GM12878 (cell line): ENCODE data around the gene ZFYVE19. TPM values are rescaled to one million over a fixed set of nuclear protein-coding genes. Genes with fewer than 3 reads are reported as not detected.

ENCODE experiments used
- ATAC-seq: fragments of 200-7000 bp; cut with Tn5 transposase; 3 replicates; pipeline ENCODE4 v1.9.1; 2020; ENCODE audit warnings: mild to moderate bottlenecking, moderate library complexity
- BruUV-seq: library from RNA; stranded (reverse); fragments of 400-500 nt; replicated peaks from 2 replicates; lab custom pipeline; 2021; lab: Mats Ljungman, UMichigan
- CTCF ChIA-PET: fragments of 300-600 bp; sonication (Branson Sonifier 250); formaldehyde crosslinking; extraction: SDS; loops from one replicate; lab custom pipeline; 2021; ENCODE audit warnings: inconsistent platforms; lab: Yijun Ruan, JAX
- POLR2A ChIA-PET: fragments of 350-600 bp; formaldehyde crosslinking; extraction: SDS; loops from one replicate; lab custom pipeline; 2021; ENCODE audit warnings: inconsistent platforms; lab: Charles Lee
- RAD21 ChIA-PET: fragments of 300-600 bp; sonication (Branson Sonifier 250); formaldehyde crosslinking; loops from one replicate; lab custom pipeline; 2023; ENCODE audit warnings: antibody characterized with exemption; ENCODE audit not compliant: unreplicated experiment; lab: Charles Lee
- SMC1A ChIA-PET: fragments of 300-600 bp; sonication (Branson Sonifier 250); formaldehyde crosslinking; loops from one replicate; lab custom pipeline; 2023; ENCODE audit not compliant: unreplicated experiment, uncharacterized antibody; lab: Charles Lee
- DNase-seq: peaks from one replicate; pipeline ENCODE4 v3.0.0-alpha.2; 2011; ENCODE audit warnings: low read depth, low spot score
- FAIRE-seq: peaks from 3 replicates; lab custom pipeline; 2011; peaks lifted over from hg19 to GRCh38; lab: Jason Lieb, UNC
- H2AFZ ChIP-seq: 2 replicates; pipeline ENCODE4 v1.6.0; 2011; ENCODE audit warnings: low read depth, low read length, control low read depth; ENCODE audit not compliant: control insufficient read depth
- H3K27ac ChIP-seq: 2 replicates; pipeline ENCODE4 v1.5.1; 2011; ENCODE audit warnings: control low read depth; ENCODE audit not compliant: control insufficient read depth, insufficient read depth
- H3K27me3 ChIP-seq, 2 experiments: replicated peaks in 1 of 2; 2 replicates each; pipeline versions ENCODE4 v1.6.0 to v1.6.1; 2011; ENCODE audit warnings: low read length in 1 of 2; ENCODE audit not compliant: control insufficient read depth in 2 of 2, insufficient read depth in 2 of 2
- H3K36me3 ChIP-seq, 2 experiments: 2 replicates each; pipeline ENCODE4 v1.5.1; 2011; ENCODE audit warnings: low read length in 1 of 2; ENCODE audit not compliant: control insufficient read depth in 2 of 2, insufficient read depth in 2 of 2
- H3K4me1 ChIP-seq: 2 replicates; pipeline ENCODE4 v1.6.1; 2011; ENCODE audit warnings: mild to moderate bottlenecking, low read length, moderate library complexity, mixed read lengths; ENCODE audit not compliant: control insufficient read depth, insufficient read depth
- H3K4me2 ChIP-seq: 2 replicates; pipeline ENCODE4 v1.6.0; 2011; ENCODE audit warnings: control low read depth; ENCODE audit not compliant: control insufficient read depth, insufficient read depth
- H3K4me3 ChIP-seq: fragments of 200-600 bp; sonication (generic); 2 replicates; pipeline ENCODE4 v1.5.1; 2016
- H3K79me2 ChIP-seq: 2 replicates; pipeline ENCODE4 v1.6.0; 2011; ENCODE audit warnings: low read length; ENCODE audit not compliant: control insufficient read depth, insufficient read depth
- H3K9ac ChIP-seq: 2 replicates; pipeline ENCODE4 v1.8.0; 2011; ENCODE audit warnings: low read length, control low read depth, mixed read lengths; ENCODE audit not compliant: control insufficient read depth, insufficient read depth
- H3K9me3 ChIP-seq: replicated peaks from 3 replicates; pipeline ENCODE4 v1.5.1; 2011; ENCODE audit warnings: mild to moderate bottlenecking, low read length; ENCODE audit not compliant: control insufficient read depth, insufficient read depth
- H4K20me1 ChIP-seq: 2 replicates; pipeline ENCODE4 v1.6.0; 2011; ENCODE audit not compliant: control insufficient read depth, insufficient read depth
- CHD4 ChIP-seq: fragments of 200-600 bp; sonication (generic); IDR thresholded peaks from 2 replicates; pipeline ENCODE4 v1.6.1; 2016; ENCODE audit warnings: mild to moderate bottlenecking
- HSF1 ChIP-seq: fragments of 150-350 bp; IDR thresholded peaks from 2 replicates; pipeline ENCODE4 v1.6.1; 2014; ENCODE audit warnings: mild to moderate bottlenecking, low read depth, low read length
- IRF3 ChIP-seq: fragments of 450-650 bp; IDR thresholded peaks from 2 replicates; pipeline ENCODE4 v1.6.1; 2014; ENCODE audit warnings: mild to moderate bottlenecking
- JUNB ChIP-seq: IDR thresholded peaks from 2 replicates; pipeline ENCODE4 v1.6.1; 2016; ENCODE audit warnings: antibody characterized with exemption, mild to moderate bottlenecking
- KLF5 ChIP-seq: fragments of 450-650 bp; IDR thresholded peaks from 2 replicates; pipeline ENCODE4 v1.6.1; 2014; ENCODE audit warnings: mild to moderate bottlenecking; ENCODE audit not compliant: partially characterized antibody
- MXI1 ChIP-seq: fragments of 150-350 bp; IDR thresholded peaks from 2 replicates; pipeline ENCODE4 v1.6.1; 2011; ENCODE audit warnings: low read depth, mild to moderate bottlenecking, inconsistent platforms, low read length, improper control_type of control experiment
- NR2C2 ChIP-seq: IDR thresholded peaks from 2 replicates; pipeline ENCODE4 v1.6.1; 2011; ENCODE audit warnings: borderline replicate concordance, low read depth; ENCODE audit not compliant: control insufficient read depth, insufficient read length
- PAX5 ChIP-seq: IDR thresholded peaks from 2 replicates; pipeline ENCODE4 v1.6.1; 2011; ENCODE audit warnings: low read depth, low read length, borderline replicate concordance
- PBX3 ChIP-seq: IDR thresholded peaks from 2 replicates; pipeline ENCODE4 v1.6.1; 2011; ENCODE audit warnings: mild to moderate bottlenecking, low read depth, low read length, moderate library complexity; ENCODE audit not compliant: insufficient replicate concordance
- SIN3A ChIP-seq: IDR thresholded peaks from 2 replicates; pipeline ENCODE4 v1.6.1; 2012; ENCODE audit warnings: low read depth, low read length, improper control_type of control experiment
- SMAD1 ChIP-seq: fragments of 450-650 bp; IDR thresholded peaks from 2 replicates; pipeline ENCODE4 v1.6.1; 2018; ENCODE audit warnings: mild to moderate bottlenecking, low read depth; ENCODE audit not compliant: partially characterized antibody
- SREBF2 ChIP-seq: IDR thresholded peaks from 2 replicates; pipeline ENCODE4 v1.6.1; 2012; ENCODE audit warnings: mild to moderate bottlenecking, low read length
- TAF1 ChIP-seq: IDR thresholded peaks from 2 replicates; pipeline ENCODE4 v1.6.1; 2011; ENCODE audit warnings: mild to moderate bottlenecking, low read depth, low read length, borderline replicate concordance
- YBX1 ChIP-seq: fragments of 450-650 bp; IDR thresholded peaks from 2 replicates; pipeline ENCODE4 v1.6.1; 2016; ENCODE audit warnings: antibody characterized with exemption
- ZBTB33 ChIP-seq: fragments of 450-650 bp; IDR thresholded peaks from 2 replicates; pipeline ENCODE4 v1.6.1; 2017; ENCODE audit warnings: mild to moderate bottlenecking
- ZNF217 ChIP-seq: fragments of 450-650 bp; IDR thresholded peaks from 2 replicates; pipeline ENCODE4 v1.6.1; 2017; ENCODE audit warnings: antibody characterized with exemption, mild to moderate bottlenecking
- WGBS: methylation state at CpG from one replicate; pipeline ENCODE4 v1.1.6; 2016; ENCODE audit warnings: low lambda C conversion rate; ENCODE audit not compliant: insufficient replicate concordance, insufficient coverage; ENCODE audit errors: missing lambda C conversion rate; 5-methylcytosine and 5-hydroxymethylcytosine counted together
- in situ Hi-C: fragments of 300-500 bp; cut with MboI; formaldehyde crosslinking; loops from 9 replicates; pipeline ENCODE4 v1.14.3; 2018; ENCODE audit warnings: mixed read lengths
- intact Hi-C: fragments of 100-400 bp; cut with micrococcal nuclease; formaldehyde crosslinking; loops from one replicate; pipeline ENCODE4 v1.14.2; 2022; ENCODE audit not compliant: unreplicated experiment
- polyA plus RNA-seq, 11 experiments: library from polyadenylated mRNA; depleted of rRNA in 4 of 11; unstranded in 6 of 11; stranded (reverse) in 5 of 11; fragments of >200 nt; fragmentation: Nextera tagmentation in 4 of 11; fragmentation: Illumina TruSeq in 1 of 11; extraction: Ambion mirVana in 4 of 11; extraction: Trizol in 1 of 11; gene quantifications; 1 replicate in 1 of 11; 2 replicates in 10 of 11; pipeline versions ENCODE4 v1.2.1 to v1.2.3, GENCODE V29; 2011 to 2016; ENCODE audit warnings: inconsistent platforms in 2 of 11, missing spikeins in 2 of 11, low read depth in 1 of 11
- total RNA-seq, 4 experiments: library from RNA; depleted of rRNA in 3 of 4; stranded (reverse); fragments of >200 nt in 3 of 4; fragmentation: Illumina TruSeq in 1 of 4; extraction: Trizol in 1 of 4; gene quantifications; 2 replicates each; pipeline versions ENCODE4 v1.2.1 to v1.2.3, GENCODE V29; 2013 to 2021

ZFYVE19 gene
- total and polyA plus RNA-seq, 10 of the 15 experiments (the other 5 are each of a cell fraction or from before 2014, with no cell fraction given): 1.7 to 36.3 (median 17.0) TPM

- TF ChIP-seq ZNF217 (no peak), JUNB (no peak), SIN3A (no peak), YBX1 (no peak), TAF1 (no peak), PAX5 (no peak), SREBF2 (no peak), KLF5 (no peak), ZBTB33 (no peak), SMAD1 (no peak), PBX3 (no peak), IRF3 (no peak), CHD4 (no peak), HSF1 (no peak), NR2C2 (no peak), MXI1 (no peak)
- TF ChIP-seq, all 136 proteins: peak for 0
These were observed 13.5 kb upstream of the ZFYVE19 start for GRCh38 chr15:40793216-40793989.

More at GRCh38 chr15:40793216-40793989, 13.5 kb upstream of the ZFYVE19 start:
- Histone ChIP-seq H3K79me2 (peaks cover 3% of the 10 kb centered on the region), H2AFZ (no peak overlapping the region), H3K27me3 (no peaks in the 10 kb centered on the region), H3K4me3 (no peak overlapping the region), H3K4me1 (no peaks in the 10 kb centered on the region), H3K4me2 (no peak overlapping the region), H3K9ac (no peak overlapping the region), H3K9me3 (no peaks in the 10 kb centered on the region), H3K36me3 (no peaks in the 10 kb centered on the region; a peak in 1 of 4 replicates), H3K27ac (no peak overlapping the region), H4K20me1 (no peaks in the 10 kb centered on the region)
- intact Hi-C loops (no loop called here), in situ Hi-C loops (no loop called here)
- FAIRE-seq (no peak), DNase-seq (no peak), ATAC-seq (no peak)
- BruUV-seq: no TSS peak
- SMC1A ChIA-PET: no interaction called here
- CTCF ChIA-PET: interaction anchor here (1.0 to 1.4 kb wide), 3 partner anchors 14 to 392 kb away, joined by 3 read pairs; partner anchors contain the start of genes DNAJC17 and ZFYVE19
- 76% methylated on average over 9 of the region's 9 CpGs for WGBS
- POLR2A ChIA-PET: interaction anchor here (0.7 kb wide), 1 partner anchor 14 kb away, joined by 3 read pairs; the partner anchor contains the start of gene DNAJC17
- RAD21 ChIA-PET: interaction anchor here (0.6 kb wide), 1 partner anchor 8 kb away, joined by 3 read pairs; no protein-coding TSS in a partner anchor
